ENCODE results near the gene PFKL.
A peak's percentile ranks its signal among the peaks of the same experiment; 100 is the strongest.

The PFKL gene

GRCh38 chr21:44286086-44286715, 13.7 kb upstream of the PFKL start:
- Mint-ChIP-seq H3K27me3 (peaks cover 72% of the 10 kb centered on the region), H3K4me1 (ENCODE audit: low read depth) (peaks cover 28% of the 10 kb centered on the region)

GRCh38 chr21:44286716-44287632, 12.9 kb upstream of the PFKL start:
- Mint-ChIP-seq H3K27ac (no peak overlapping the region), H3K4me3 (no peak overlapping the region), H3K36me3 (ENCODE audit: low read depth) (no peaks in the 10 kb centered on the region), H3K4me1 (ENCODE audit: low read depth) (peaks cover 28% of the 10 kb centered on the region), H3K27me3 (peaks cover 74% of the 10 kb centered on the region), H3K9me3 (no peaks in the 10 kb centered on the region)
- intact Hi-C loops (cut with micrococcal nuclease), result no loop called here

More at GRCh38 chr21:44286086-44286715, 13.7 kb upstream of the PFKL start:
- Mint-ChIP-seq H3K9me3 (no peaks in the 10 kb centered on the region), H3K27ac (no peak overlapping the region), H3K4me3 (no peak overlapping the region), H3K36me3 (ENCODE audit: low read depth) (no peaks in the 10 kb centered on the region)
- intact Hi-C loops (cut with micrococcal nuclease), result no loop called here

- intact Hi-C loops (cut with micrococcal nuclease), result no loop called here
- Mint-ChIP-seq H3K4me3 (no peak overlapping the region), H3K4me1 (ENCODE audit: low read depth) (peaks cover 23% of the 10 kb centered on the region), H3K36me3 (ENCODE audit: low read depth) (no peaks in the 10 kb centered on the region), H3K9me3 (no peaks in the 10 kb centered on the region), H3K27ac (no peak overlapping the region), H3K27me3 (peaks cover 69% of the 10 kb centered on the region)
Observed at GRCh38 chr21:44288251-44289110, 11.4 kb upstream of the PFKL start.

- H3K27me3 Mint-ChIP-seq, result peaks cover 59% of the 10 kb centered on the region
- no peak overlapping the region for H3K4me3 Mint-ChIP-seq
- H3K27ac Mint-ChIP-seq, result peak overlapping the region; percentile 32
- H3K9me3 Mint-ChIP-seq, result no peaks in the 10 kb centered on the region
- H3K36me3 Mint-ChIP-seq (ENCODE audit: low read depth), result no peaks in the 10 kb centered on the region
- intact Hi-C loops (cut with micrococcal nuclease), result no loop called here
- H3K4me1 Mint-ChIP-seq (ENCODE audit: low read depth), result peaks cover 18% of the 10 kb centered on the region
Observed at GRCh38 chr21:44289381-44290010, 10.4 kb upstream of the PFKL start.

GRCh38 chr21:44290327-44291077, 9.4 kb upstream of the PFKL start:
- Mint-ChIP-seq H3K9me3 (no peaks in the 10 kb centered on the region), H3K36me3 (ENCODE audit: low read depth) (no peaks in the 10 kb centered on the region), H3K27ac (no peak overlapping the region), H3K27me3 (peaks cover 58% of the 10 kb centered on the region), H3K4me1 (ENCODE audit: low read depth) (peaks cover 28% of the 10 kb centered on the region), H3K4me3 (no peak overlapping the region)
- intact Hi-C loops (cut with micrococcal nuclease), result no loop called here

- Mint-ChIP-seq H3K9me3 (no peaks in the 10 kb centered on the region), H3K36me3 (ENCODE audit: low read depth) (no peaks in the 10 kb centered on the region), H3K4me1 (ENCODE audit: low read depth) (peaks cover 34% of the 10 kb centered on the region), H3K27me3 (peaks cover 53% of the 10 kb centered on the region), H3K4me3 (no peak overlapping the region), H3K27ac (no peak overlapping the region)
- intact Hi-C loops (cut with micrococcal nuclease), result no loop called here
Observed at GRCh38 chr21:44291078-44291935, 8.5 kb upstream of the PFKL start.

- intact Hi-C loops (cut with micrococcal nuclease), result no loop called here
- Mint-ChIP-seq H3K27me3 (peaks cover 44% of the 10 kb centered on the region), H3K36me3 (ENCODE audit: low read depth) (no peaks in the 10 kb centered on the region), H3K4me3 (no peak overlapping the region), H3K9me3 (no peaks in the 10 kb centered on the region), H3K27ac (no peak overlapping the region), H3K4me1 (ENCODE audit: low read depth) (peaks cover 32% of the 10 kb centered on the region)
Observed at GRCh38 chr21:44291936-44292811, 7.7 kb upstream of the PFKL start.

- intact Hi-C loops (cut with micrococcal nuclease), result no loop called here
- H3K36me3 Mint-ChIP-seq (ENCODE audit: low read depth), result no peaks in the 10 kb centered on the region
- H3K9me3 Mint-ChIP-seq, result no peaks in the 10 kb centered on the region
Observed at GRCh38 chr21:44292812-44293195, 7.0 kb upstream of the PFKL start.

GRCh38 chr21:44293551-44294231, 6.2 kb upstream of the PFKL start:
- Mint-ChIP-seq H3K9me3 (no peaks in the 10 kb centered on the region), H3K4me3 (no peak overlapping the region), H3K27ac (no peak overlapping the region), H3K27me3 (peaks cover 36% of the 10 kb centered on the region), H3K4me1 (ENCODE audit: low read depth) (peaks cover 37% of the 10 kb centered on the region), H3K36me3 (ENCODE audit: low read depth) (no peaks in the 10 kb centered on the region)
- intact Hi-C loops (cut with micrococcal nuclease), result no loop called here

More at GRCh38 chr21:44292812-44293195, 7.0 kb upstream of the PFKL start:
- H3K27me3 Mint-ChIP-seq, result peaks cover 42% of the 10 kb centered on the region
- no peak overlapping the region for H3K27ac Mint-ChIP-seq
- H3K4me1 Mint-ChIP-seq (ENCODE audit: low read depth), result peaks cover 32% of the 10 kb centered on the region
- no peak overlapping the region for H3K4me3 Mint-ChIP-seq

- intact Hi-C loops (cut with micrococcal nuclease), result no loop called here
- H3K36me3 Mint-ChIP-seq (ENCODE audit: low read depth), result no peaks in the 10 kb centered on the region
- peaks cover 27% of the 10 kb centered on the region for H3K27me3 Mint-ChIP-seq
- H3K27ac Mint-ChIP-seq, result peak overlapping the region; percentile 64
- no peak overlapping the region for H3K4me3 Mint-ChIP-seq
- H3K9me3 Mint-ChIP-seq, result no peaks in the 10 kb centered on the region
- peaks cover 44% of the 10 kb centered on the region for H3K4me1 Mint-ChIP-seq (ENCODE audit: low read depth)
Observed at GRCh38 chr21:44294391-44295162, 5.3 kb upstream of the PFKL start.

- peaks cover 27% of the 10 kb centered on the region for H3K27me3 Mint-ChIP-seq
- intact Hi-C loops (cut with micrococcal nuclease), result no loop called here
- H3K4me3 Mint-ChIP-seq, result no peak overlapping the region
- H3K36me3 Mint-ChIP-seq (ENCODE audit: low read depth), result no peaks in the 10 kb centered on the region
- H3K4me1 Mint-ChIP-seq (ENCODE audit: low read depth), result peaks cover 44% of the 10 kb centered on the region
- H3K27ac Mint-ChIP-seq, result peak overlapping the region; percentile 64
- no peaks in the 10 kb centered on the region for H3K9me3 Mint-ChIP-seq
Observed at GRCh38 chr21:44295163-44295573, 4.7 kb upstream of the PFKL start.

Measured in dendritic cell treated with granulocyte-macrophage colony-stimulating factor and Interleukin-4, amounts not matched to agents 40 ng/mL and 50 ng/mL, for 4 days (primary cell).